Amniotic stem cell (primary cell): ENCODE results near the gene IFFO2.
"Not testable (repeated sequence)": the region's sequence is repeated elsewhere in the genome, so short reads cannot be mapped to it uniquely, and the experiment has no call there.

Experiments
- DNase-seq: peaks from one replicate; lab custom pipeline; 2025; lab: John Stamatoyannopoulos, UW

Gene IFFO2

DNA sequence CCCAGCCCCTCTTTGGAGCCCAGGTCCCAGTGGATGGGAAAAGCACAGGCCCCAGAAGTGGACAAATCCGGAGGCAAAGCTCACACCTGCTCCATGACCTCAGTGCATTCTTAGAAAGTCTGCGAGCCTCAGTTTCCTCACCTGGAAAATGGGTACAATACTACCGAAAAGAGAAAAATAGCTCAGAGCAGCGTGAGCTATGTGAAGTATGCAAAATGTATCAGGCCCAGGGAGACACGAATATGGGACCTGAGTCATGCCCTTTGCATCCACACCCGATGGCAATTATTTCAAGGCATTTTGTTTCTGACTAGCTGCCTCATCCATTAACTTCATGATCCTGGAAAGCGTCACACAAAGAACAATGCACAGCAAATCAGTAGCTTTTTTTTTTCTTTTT, 63.4 kb downstream of the IFFO2 start:
- no peak for DNase-seq

DNA sequence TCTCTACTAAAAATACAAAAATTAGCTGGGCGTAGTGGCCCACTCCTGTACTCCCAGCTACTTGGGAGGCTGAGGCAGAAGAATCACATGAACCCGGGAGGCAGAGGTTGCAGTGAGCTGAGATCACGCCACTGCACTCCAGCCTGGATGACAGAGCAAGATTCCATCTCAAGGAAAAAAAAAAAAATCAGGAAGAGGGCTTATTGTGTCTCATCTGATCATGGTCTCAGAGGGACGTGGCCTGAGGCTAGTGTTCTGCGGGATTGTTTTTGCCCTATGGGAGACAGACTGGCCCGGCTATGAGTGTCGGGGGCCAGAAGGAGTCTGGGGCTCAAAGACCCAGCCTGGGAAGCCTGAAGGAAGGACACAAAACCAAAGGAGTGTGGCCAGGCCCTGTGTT, 64.6 kb downstream of the IFFO2 start:
- DNase-seq: not testable (repeated sequence)

GRCh38 chr1:18891426-18891780, 65.1 kb downstream of the IFFO2 start:
- DNase-seq: no peak

GRCh38 chr1:18890706-18891425, 65.6 kb downstream of the IFFO2 start:
- DNase-seq: no peak

DNA sequence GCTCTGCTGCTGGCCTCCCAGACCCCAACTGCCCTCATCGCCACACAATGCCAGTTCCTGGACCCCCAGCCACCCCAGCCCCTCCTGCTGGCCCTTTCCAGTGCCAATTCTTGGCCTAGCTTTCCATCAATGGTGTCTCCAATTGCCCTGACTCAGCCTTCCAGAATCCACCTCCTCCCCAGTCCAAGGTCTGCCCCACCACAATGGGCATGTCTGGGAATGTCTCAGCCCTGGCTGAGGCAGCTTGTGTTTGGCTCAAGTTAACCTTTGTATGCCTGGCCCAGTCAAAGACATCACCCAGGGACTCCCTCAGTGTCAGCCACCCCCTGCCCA, 70.5 kb downstream of the IFFO2 start:
- DNase-seq: no peak

DNA sequence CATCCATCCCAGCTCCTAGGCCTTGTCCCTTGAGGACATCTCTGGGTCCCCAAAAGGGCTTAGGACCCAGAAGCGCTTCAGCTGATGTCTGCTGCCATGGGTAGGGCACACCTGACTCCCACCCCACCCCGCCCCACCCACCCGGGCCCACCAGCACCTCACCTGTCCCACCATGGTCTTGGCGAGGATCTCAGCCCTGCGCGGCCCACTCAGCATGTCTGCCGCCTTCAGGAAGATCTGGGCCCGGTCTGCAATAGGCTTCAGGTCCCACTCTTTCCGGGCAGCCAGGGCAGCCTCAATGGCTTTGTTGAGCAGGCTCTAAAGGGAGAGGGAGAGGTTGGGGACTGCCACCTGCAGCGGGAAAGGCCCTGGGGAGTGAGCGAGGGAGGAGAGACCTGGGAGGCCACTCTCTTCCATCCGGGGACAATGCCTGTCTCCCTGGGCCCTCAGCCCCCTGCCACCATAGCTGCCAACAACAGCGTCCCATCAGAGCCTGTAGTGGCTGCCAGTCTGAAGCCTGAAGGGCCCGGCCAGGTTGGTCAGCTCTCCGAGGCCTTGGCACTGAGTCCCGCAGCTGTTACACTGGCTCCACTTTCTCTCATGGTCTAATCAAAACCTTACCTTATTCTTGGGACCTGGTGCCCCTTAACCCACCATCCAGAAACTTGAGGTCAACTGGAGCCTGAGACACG, 71.0 kb downstream of the IFFO2 start:
- no peak for DNase-seq

DNA sequence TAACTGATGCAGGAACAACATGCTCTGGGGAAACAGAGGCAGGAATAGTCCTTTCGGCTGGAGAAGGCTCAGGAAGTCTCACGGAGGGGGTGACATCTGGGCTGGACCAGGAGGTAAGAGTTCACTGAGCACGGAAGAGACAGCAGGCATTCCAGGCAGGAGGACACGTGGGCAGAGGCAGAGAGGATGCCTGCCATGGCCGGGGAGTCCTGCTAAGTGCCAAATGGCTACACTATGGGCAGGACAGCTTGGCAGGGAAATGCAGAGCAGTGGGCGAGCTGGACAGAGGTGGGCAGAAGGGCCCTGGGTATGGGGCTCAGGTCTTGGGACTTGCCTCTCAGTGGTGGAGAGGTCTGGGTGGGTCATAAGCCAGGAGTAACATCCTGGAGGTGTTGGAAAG, 71.7 kb downstream of the IFFO2 start:
- DNase-seq: no peak

DNA sequence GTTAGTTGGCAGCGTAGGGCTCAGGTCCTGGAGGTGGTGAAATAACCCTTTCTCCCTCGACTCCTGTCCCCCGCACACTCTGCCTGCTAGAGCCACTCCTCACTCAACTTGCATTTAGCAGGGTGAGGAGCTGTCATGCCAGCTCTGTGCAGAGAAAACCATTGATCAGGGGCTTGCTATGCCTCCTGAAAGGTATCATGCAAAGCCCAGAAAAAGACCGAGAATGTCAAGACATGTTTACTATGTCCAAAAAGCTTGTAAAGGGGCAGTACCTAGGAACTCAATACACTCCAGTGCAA, 72.1 kb downstream of the IFFO2 start:
- no peak for DNase-seq

DNA sequence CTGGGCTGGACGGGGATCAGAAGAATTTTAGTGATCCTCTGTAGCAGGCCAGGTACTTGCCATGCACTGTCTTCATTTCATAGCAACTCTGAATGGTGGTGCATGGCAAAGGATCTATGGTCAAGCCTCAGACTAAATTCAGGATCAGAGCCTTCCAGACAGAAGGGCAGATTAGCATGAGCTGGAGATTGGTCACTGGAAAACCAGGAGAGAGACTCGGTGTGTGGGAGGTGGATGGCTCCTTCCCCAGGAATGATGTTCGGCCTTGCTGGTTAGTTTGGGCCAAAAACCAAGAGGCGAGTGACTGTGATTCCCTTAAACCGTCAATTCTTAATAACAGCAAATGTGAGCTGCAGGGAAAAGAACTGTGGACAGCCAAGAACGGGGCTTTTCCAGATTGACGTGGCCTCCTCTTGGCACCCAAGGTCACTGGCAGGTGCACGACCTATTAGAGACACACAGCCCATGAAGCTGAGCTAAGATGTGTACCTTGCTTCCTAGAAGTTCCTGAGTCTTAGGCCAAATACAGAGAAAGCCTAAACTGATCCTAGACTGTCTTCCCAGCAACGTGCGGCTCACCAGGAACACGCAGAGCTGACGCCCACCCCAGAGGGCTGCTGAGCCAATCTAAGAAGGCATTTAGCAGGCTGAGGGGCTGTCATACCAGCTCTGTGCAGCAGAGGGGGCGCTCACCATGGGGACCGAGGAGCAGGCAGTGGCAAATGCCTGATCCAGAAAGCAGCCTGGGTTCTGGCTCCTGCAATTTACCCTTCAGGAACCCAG, 72.6 kb downstream of the IFFO2 start:
- DNase-seq: peak; percentile 21

- DNase-seq: no peak
Observed at GRCh38 chr1:18883079-18883478, 73.4 kb downstream of the IFFO2 start.

DNA sequence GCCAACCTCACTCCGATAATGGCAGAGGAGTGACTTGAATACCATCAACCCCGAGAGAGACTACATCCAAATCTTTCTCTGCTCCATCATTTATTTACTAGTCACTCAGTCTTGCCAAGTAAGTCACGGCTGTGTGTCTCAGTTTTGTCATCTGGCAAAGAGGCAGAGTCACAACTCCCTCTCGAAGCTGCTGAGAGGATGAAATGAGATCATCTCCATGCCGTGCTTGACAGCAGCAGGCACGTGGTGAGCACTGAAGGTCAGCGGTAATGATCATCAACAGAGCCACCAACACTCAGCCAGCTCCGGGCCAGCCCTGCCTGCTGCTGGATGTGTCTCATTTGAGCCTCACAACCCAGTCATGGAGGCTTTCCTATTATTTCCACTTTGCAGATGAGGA, 74.0 kb downstream of the IFFO2 start:
- no peak for DNase-seq

DNA sequence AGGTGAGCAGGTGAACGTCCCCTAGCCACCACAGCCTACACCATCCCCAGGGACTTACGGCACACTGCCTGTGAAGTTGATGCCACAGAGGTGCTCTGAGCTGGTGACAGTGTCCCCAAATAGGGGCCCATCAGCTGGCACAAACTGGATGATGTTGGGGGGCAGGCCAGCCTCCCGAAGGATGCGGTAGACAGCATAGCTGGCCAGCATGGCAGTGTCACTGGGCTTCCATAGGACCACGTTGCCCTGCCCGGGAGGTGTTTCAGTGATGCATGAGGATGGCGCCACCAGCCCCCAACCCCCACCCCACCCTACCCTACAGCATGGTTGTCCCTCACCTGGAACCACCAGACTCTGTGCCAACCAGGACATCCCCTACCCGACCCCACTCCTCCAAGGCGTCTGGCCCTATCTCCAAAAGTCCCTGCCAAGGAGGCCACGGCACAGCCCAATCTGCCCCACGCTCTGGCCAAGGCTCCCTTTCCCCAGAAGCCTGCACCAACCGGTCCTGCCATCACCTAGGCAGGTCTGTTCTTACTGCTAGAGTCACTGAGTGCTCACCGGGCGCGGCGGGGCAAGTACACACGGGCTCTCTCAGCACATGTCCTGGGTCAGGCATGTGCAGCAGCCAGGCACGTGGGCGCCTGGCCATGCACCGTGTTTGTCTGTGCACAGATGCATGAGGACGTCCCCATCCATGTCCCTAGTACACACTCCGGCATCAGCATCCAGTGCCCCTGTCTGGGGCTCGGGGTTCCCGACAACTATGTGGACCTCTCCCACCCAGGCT, 74.6 kb downstream of the IFFO2 start:
- no peak for DNase-seq

DNA sequence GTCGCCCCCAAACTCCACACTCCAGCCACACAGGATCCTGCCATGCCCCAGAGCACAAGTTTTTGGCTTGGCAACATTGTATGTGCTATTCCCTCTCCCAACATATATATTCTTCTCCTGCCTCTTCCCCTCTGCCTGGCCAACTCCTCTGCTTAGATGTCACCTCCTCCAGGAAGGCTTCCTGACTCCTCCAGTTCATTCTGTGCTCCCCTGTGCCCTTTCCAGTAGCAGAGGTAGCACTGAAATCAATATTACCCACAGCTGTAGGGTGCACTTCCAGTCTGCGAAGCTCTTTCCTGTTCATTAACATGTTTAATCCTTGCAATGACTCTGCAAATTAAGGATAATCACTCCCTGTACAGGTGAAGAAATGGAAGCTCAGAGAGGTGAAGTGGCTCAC, 75.3 kb downstream of the IFFO2 start:
- DNase-seq: no peak

DNA sequence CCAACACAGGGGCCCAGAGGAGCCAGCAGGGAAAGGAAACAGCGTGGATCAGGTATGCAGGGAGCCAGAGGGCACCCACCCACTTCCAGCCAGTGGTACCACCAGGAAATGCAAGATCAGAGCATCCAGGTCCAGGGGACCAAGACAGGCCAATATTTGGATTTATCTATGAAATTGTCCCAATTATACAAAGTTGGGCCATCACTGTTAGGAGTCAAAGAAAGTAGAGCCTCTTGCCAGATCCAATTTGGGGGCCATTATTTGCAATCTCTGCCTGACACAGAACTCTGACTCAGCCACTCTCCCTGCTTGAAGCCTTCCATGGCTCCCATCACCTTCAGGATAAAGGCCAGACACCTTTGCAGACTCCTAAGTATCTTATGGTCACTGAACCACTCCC, 75.9 kb downstream of the IFFO2 start:
- DNase-seq: no peak

- DNase-seq: no peak
Observed at GRCh38 chr1:18879791-18880309, 76.6 kb downstream of the IFFO2 start.

- no peak for DNase-seq
Observed at GRCh38 chr1:18879215-18879790, 77.2 kb downstream of the IFFO2 start.

GRCh38 chr1:18878538-18879214, 77.8 kb downstream of the IFFO2 start:
- DNase-seq: no peak

- no peak for DNase-seq
Observed at GRCh38 chr1:18877282-18877681, 79.2 kb downstream of the IFFO2 start.

DNA sequence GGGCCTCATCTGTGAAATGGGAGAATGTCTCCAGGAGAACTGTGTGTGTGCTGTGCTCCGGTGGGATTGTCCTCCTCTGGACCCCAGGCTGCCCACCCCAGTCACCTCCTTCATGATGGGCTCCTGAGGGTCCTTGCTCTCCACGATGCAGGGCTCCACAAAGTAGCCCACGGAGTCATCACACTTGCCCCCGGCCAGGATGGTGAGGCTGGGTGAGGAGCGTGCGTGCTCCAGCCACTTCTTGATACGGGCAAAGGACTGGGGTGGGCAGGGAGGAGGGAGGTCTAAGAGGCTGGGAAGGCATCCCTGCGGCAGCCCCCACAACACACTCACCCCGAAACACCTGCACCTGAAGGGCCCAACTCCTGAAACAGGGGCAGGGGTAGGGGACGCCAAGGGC, 80.3 kb downstream of the IFFO2 start:
- DNase-seq: no peak

DNA sequence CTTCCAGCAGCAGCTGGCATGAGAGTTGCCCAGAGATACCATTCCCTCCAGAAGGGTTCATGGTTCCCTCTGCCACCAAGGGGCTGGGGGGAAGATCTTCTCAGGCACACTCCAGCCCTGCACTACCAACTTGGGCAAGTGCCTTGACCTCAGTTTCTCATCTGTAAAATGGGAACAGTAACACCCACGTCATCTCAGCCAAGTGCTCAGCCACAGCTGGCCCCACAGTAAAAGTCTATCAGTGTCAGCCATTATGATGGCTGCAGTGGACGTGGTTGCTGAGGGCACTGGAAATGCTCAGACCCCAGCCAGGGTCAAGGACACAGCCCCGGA, 80.7 kb downstream of the IFFO2 start:
- no peak for DNase-seq

- peak; percentile 13 for DNase-seq
Observed at GRCh38 chr1:18875107-18875795, 81.2 kb downstream of the IFFO2 start.
